ENCODE results near the gene FCHO1. TPM values are rescaled to one million over a fixed set of nuclear protein-coding genes. Genes with fewer than 3 reads are reported as not detected.

The FCHO1 gene
- total RNA-seq, 3 donors from 2014 or later, result 1.6 to 5.3 (median 2.9) TPM

- Histone ChIP-seq H3K36me3 (no peaks in the 10 kb centered on the region), H3K4me3 (no peak overlapping the region), H3K27ac (no peak overlapping the region), H3K4me1 (no peaks in the 10 kb centered on the region), H3K27me3 (no peaks in the 10 kb centered on the region), H3K9me3 (no peaks in the 10 kb centered on the region)
- intact Hi-C loops (cut with DNase I; ENCODE audit: low total_unique reads), result no loop called here
- TF ChIP-seq POLR2A (IDR thresholded peaks at IDR 0.05), result no peak
- no peak for TF ChIP-seq CTCF (IDR thresholded peaks at IDR 0.05)
- DNase-seq (ENCODE audit: low spot score in 2 of 2), result no peak
These were observed 13.1 kb downstream of the FCHO1 start for GRCh38 chr19:17764348-17764747.

- H3K4me3 ChIP-seq, result no peak overlapping the region
- no peaks in the 10 kb centered on the region for H3K9me3 ChIP-seq
- DNase-seq (ENCODE audit: low spot score in 2 of 2), result peak in 1 of 2 donors; percentile 44
- no peaks in the 10 kb centered on the region for H3K4me1 ChIP-seq
- TF ChIP-seq CTCF (IDR thresholded peaks at IDR 0.05) (no peak), POLR2A (IDR thresholded peaks at IDR 0.05) (no peak), POLR2AphosphoS5 (IDR thresholded peaks at IDR 0.05) (no peak)
- intact Hi-C loops (cut with DNase I; ENCODE audit: low total_unique reads), result no loop called here
- no peaks in the 10 kb centered on the region for H3K36me3 ChIP-seq
- H3K27ac ChIP-seq, result no peak overlapping the region
- no peaks in the 10 kb centered on the region for H3K27me3 ChIP-seq
These were observed 13.9 kb downstream of the FCHO1 start for GRCh38 chr19:17765069-17765618.

- no peaks in the 10 kb centered on the region for H3K9me3 ChIP-seq
- peak overlapping the region in 2 of 3 donors; percentile 28 to 50 for H3K4me3 ChIP-seq
- no peaks in the 10 kb centered on the region for H3K36me3 ChIP-seq
- DNase-seq (ENCODE audit: low spot score in 2 of 2), result peak; percentile 70 to 71
- no peaks in the 10 kb centered on the region for H3K27me3 ChIP-seq
- TF ChIP-seq POLR2A (IDR thresholded peaks at IDR 0.05) (no peak), CTCF (IDR thresholded peaks at IDR 0.05) (peak; percentile 49 to 76 (median 73))
- H3K4me1 ChIP-seq, result no peaks in the 10 kb centered on the region
- intact Hi-C loops (cut with DNase I; ENCODE audit: low total_unique reads), result no loop called here
- no peak overlapping the region for H3K27ac ChIP-seq
These were observed 15.4 kb downstream of the FCHO1 start for GRCh38 chr19:17766543-17767131.

GRCh38 chr19:17767559-17767958, 16.3 kb downstream of the FCHO1 start:
- H3K9me3 ChIP-seq, result no peaks in the 10 kb centered on the region
- no peak for DNase-seq (ENCODE audit: low spot score in 2 of 2)
- H3K27me3 ChIP-seq, result no peaks in the 10 kb centered on the region
- H3K27ac ChIP-seq, result no peak overlapping the region
- intact Hi-C loops (cut with DNase I; ENCODE audit: low total_unique reads), result no loop called here
- H3K36me3 ChIP-seq, result no peaks in the 10 kb centered on the region
- H3K4me3 ChIP-seq, result no peak overlapping the region
- no peaks in the 10 kb centered on the region for H3K4me1 ChIP-seq
- TF ChIP-seq CTCF (IDR thresholded peaks at IDR 0.05) (no peak), POLR2AphosphoS5 (IDR thresholded peaks at IDR 0.05) (no peak), POLR2A (IDR thresholded peaks at IDR 0.05) (no peak)

- no peaks in the 10 kb centered on the region for H3K36me3 ChIP-seq
- TF ChIP-seq POLR2AphosphoS5 (IDR thresholded peaks at IDR 0.05), result no peak
- no peak for TF ChIP-seq CTCF (IDR thresholded peaks at IDR 0.05)
- TF ChIP-seq POLR2A (IDR thresholded peaks at IDR 0.05), result no peak
- intact Hi-C loops (cut with DNase I; ENCODE audit: low total_unique reads), result no loop called here
- no peak for DNase-seq (ENCODE audit: low spot score in 2 of 2)
- no peak overlapping the region for H3K4me3 ChIP-seq
- no peaks in the 10 kb centered on the region for H3K9me3 ChIP-seq
- no peaks in the 10 kb centered on the region for H3K4me1 ChIP-seq
- no peaks in the 10 kb centered on the region for H3K27me3 ChIP-seq
- no peak overlapping the region for H3K27ac ChIP-seq
These were observed 19.3 kb downstream of the FCHO1 start for GRCh38 chr19:17770613-17771012.
